ENCODE results near the gene TECR. TPM values are rescaled to one million over a fixed set of nuclear protein-coding genes. Genes with fewer than 3 reads are reported as not detected.

Gene TECR
- 140 to 180 TPM (median 178 TPM) in 5 replicates for total RNA-seq (2022; extraction: Qiagen RNA extraction)

DNA sequence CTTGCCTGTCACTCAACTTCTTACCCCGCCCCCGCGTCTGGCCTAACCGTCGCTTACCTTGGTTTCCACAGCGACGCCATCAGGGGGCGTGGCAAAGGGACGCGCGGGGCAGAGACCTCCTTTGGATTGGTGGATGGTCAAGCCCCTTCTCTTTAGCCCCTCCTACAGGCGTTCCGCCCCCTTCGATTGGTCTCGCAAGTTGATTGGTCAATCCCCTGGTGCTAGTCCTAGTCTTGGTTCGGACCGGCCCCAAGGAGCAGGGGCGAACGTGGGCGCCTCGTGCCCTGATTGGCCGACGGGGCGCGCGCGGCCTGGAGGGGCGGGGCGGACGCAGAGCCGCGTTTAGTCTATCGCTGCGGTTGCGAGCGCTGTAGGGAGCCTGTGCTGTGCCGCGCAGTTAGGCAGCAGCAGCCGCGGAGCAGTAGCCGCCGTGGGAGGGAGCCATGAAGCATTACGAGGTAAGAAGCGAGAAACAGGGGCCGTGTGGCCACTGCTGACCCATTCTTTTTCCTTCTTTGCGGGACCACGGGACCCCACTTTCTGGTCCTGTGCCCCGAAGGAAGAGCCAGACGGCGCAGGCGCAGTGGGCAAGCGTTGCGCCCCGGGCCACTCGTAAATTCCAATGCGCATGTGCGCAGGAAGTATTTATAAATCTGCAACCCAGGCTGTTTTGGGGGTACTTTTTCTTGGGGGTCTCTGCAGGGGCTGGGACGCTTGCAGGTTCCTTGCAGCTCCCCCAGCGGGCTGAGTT is at the start of gene TECR:
Gene TECR (plus strand): TSS at position 341 of the 751 bp plus-strand sequence. CDS start 103 bp downstream, at position 444.

DNA sequence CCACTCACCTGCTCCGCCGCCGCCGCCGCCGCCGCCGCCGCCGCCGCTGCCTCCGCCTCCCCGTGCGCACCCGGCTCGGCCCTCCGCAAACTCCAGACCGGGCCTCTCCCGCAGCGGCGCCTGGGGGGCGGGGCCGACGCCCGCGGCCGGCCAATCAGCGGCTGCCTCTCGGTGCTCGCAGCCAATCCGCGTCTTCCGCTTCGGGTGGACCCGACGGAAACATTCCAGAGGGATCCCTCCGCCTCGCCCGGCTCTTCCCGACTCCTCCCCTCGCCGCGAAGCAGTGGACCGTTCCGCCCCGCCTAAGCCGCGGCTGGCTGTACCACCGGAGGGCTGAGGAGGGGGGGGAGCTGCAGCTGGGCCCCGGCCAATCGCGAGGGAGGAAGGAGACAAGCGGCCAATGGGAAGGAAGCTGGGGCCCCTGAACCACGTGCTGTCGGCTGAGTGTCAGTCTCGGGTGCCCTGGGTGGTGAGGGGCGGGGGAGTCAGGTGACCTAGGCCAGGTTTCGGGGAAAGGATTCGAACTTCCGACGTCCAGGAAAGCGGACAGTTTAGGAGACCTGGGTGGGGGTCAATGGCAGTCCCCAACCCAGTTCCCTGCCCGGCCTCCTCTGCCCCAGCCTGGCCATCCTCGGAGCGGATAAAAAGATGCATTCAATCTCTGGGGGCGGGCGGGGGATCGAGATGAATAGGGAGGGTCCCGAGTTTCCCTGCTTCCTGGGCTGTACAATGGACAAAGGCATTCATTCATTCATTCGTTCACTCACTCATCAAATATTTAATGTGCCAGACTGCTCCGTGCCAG is 33.2 kb upstream of the TECR start, which contains the start of gene GIPC1:
Gene GIPC1 (minus strand): TSS at position 99 of the 805 bp plus-strand sequence. CDS start 13,151 bp downstream, outside the sequence.

DNA sequence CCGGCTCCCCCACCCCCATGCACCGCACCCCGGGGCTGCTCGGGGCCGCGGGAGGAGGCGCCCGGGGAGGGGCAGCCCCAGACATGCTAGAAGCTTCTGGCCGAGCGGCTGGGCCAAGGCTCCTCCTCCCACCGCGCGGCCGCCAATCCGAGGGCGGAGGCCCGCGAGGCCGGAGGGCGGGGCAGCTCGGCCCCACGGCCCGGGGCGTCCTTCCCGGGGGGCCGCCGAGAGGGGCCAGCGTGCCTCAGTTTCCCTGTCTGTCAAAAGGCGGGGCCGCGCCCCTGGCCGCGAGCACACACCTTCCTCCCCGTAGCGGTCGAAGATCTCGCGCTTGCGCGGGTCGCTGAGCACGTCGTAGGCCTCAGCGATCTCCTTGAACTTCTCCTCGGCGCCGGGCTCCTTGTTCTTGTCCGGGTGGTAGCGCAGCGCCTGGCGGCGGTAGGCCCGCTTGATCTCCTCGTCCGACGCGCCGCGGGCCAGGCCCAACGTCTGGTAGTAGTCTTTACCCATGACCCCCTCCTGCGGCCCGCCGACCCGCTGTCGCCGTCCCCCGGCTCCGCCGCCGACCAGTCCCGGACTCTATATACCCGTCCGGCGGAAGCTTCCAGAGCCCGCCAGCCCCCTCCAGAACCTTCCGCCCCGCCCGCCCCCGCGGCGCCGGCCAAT is 11.4 kb upstream of the TECR start, which contains the start of gene DNAJB1:
Gene DNAJB1 (minus strand): TSS at position 558 of the 666 bp plus-strand sequence. CDS start 48 bp downstream, at position 510.

GRCh38 chr19:14571695-14572490 is 42.5 kb downstream of the TECR start, which contains the start of gene NDUFB7:
TSS of gene NDUFB7 (minus strand) at chr19:14572066. CDS start at chr19:14572000, 66 bp downstream.

GRCh38 chr19:14582894-14583340 is 53.5 kb downstream of the TECR start, which contains the start of gene CLEC17A:
TSS of gene CLEC17A (plus strand) at chr19:14583084. CDS start at chr19:14583161, 77 bp downstream.

Other genes starting within 250 kb of the TECR start
- gene ADGRE5, start 148.2 kb upstream of the TECR start, total RNA-seq (2022; extraction: Qiagen RNA extraction) = 77.8 to 90.3 TPM (median 86.2 TPM) in 5 replicates
- 114 to 137 TPM (median 126 TPM) in 5 replicates for gene DDX39A, start 110.3 kb upstream of the TECR start, total RNA-seq (2022; extraction: Qiagen RNA extraction)
- 76.0 to 79.2 TPM (median 76.5 TPM) in 5 replicates for gene PKN1, start 96.3 kb upstream of the TECR start, total RNA-seq (2022; extraction: Qiagen RNA extraction)
- gene PTGER1, start 54.2 kb upstream of the TECR start, total RNA-seq (2022; extraction: Qiagen RNA extraction) = 0.07 to 0.15 TPM (median 0.08 TPM) in 3 of 5 replicates, not detected in the others
- gene GIPC1, start 33.5 kb upstream of the TECR start, total RNA-seq (2022; extraction: Qiagen RNA extraction) = 108 to 145 TPM (median 144 TPM) in 5 replicates
- gene DNAJB1, start 11.2 kb upstream of the TECR start, total RNA-seq (2022; extraction: Qiagen RNA extraction) = 206 to 250 TPM (median 215 TPM) in 5 replicates
- gene NDUFB7, start 42.5 kb downstream of the TECR start, total RNA-seq (2022; extraction: Qiagen RNA extraction) = 138 to 196 TPM (median 193 TPM) in 5 replicates
- not detected in 5 replicates for gene CLEC17A, start 53.5 kb downstream of the TECR start, total RNA-seq (2022; extraction: Qiagen RNA extraction)
- not detected in 5 replicates for gene ADGRE3, start 145.2 kb downstream of the TECR start, total RNA-seq (2022; extraction: Qiagen RNA extraction)
- 2.6 to 3.5 TPM (median 3.1 TPM) in 5 replicates for gene ZNF333, start 160.5 kb downstream of the TECR start, total RNA-seq (2022; extraction: Qiagen RNA extraction)
- 0.62 to 1.3 TPM (median 0.97 TPM) in 5 replicates for gene ADGRE2, start 249.0 kb downstream of the TECR start, total RNA-seq (2022; extraction: Qiagen RNA extraction)